ENCODE data around the gene SMARCE1. TPM values are rescaled to one million over a fixed set of nuclear protein-coding genes. Genes with fewer than 3 reads are reported as not detected.

Gene SMARCE1
- total RNA-seq, 1 donor from 2014 or later = 123 TPM

GRCh38 chr17:40666331-40666730, 18.7 kb upstream of the SMARCE1 start:
- H3K4me3 ChIP-seq (ENCODE audit: low read depth, low read length) = no peak overlapping the region
- TF ChIP-seq, protein P1, sequence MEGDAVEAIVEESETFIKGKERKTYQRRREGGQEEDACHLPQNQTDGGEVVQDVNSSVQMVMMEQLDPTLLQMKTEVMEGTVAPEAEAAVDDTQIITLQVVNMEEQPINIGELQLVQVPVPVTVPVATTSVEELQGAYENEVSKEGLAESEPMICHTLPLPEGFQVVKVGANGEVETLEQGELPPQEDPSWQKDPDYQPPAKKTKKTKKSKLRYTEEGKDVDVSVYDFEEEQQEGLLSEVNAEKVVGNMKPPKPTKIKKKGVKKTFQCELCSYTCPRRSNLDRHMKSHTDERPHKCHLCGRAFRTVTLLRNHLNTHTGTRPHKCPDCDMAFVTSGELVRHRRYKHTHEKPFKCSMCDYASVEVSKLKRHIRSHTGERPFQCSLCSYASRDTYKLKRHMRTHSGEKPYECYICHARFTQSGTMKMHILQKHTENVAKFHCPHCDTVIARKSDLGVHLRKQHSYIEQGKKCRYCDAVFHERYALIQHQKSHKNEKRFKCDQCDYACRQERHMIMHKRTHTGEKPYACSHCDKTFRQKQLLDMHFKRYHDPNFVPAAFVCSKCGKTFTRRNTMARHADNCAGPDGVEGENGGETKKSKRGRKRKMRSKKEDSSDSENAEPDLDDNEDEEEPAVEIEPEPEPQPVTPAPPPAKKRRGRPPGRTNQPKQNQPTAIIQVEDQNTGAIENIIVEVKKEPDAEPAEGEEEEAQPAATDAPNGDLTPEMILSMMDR (conservative IDR thresholded peaks at IDR 0.05; ENCODE audit: low read depth, low read length) = no peak
- no peak for DNase-seq (ENCODE audit: low read depth)

GRCh38 chr17:40664582-40665333, 17.1 kb upstream of the SMARCE1 start, which contains the start of gene KRT222:
TSS of gene KRT222 (minus strand) at chr17:40665177. CDS start at chr17:40665099, 78 bp downstream.
- DNase-seq (ENCODE audit: low read depth) = no peak

DNA sequence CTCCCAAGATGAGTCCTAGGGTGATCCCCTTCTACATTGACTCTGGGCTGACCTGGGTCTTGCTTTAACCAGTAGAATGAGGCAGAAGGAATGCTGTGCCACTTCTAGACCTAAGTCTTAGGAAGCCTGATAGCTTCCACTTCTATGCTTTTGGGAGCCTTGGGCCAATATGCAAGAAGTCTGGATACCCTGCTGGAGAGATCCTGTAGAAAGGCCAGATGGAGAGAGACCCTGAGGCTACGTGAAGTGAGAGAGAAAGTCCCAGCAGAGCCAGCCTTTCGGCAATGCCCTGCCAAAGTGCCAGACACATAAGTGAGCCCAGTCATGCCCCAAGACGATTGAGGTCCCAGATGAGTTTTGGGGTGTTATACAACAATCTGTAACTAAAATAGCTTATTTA, 15.6 kb upstream of the SMARCE1 start:
- H3K4me3 ChIP-seq (ENCODE audit: low read depth, low read length) = no peak overlapping the region
- TF ChIP-seq, protein P1 (conservative IDR thresholded peaks at IDR 0.05; ENCODE audit: low read depth, low read length) = no peak
- DNase-seq (ENCODE audit: low read depth) = no peak

More at GRCh38 chr17:40664582-40665333, 17.1 kb upstream of the SMARCE1 start, which contains the start of gene KRT222:
- TF ChIP-seq, protein P1 (conservative IDR thresholded peaks at IDR 0.05; ENCODE audit: low read depth, low read length) = no peak
- peak within 1 kb of the TSS; percentile 66 for H3K4me3 ChIP-seq (ENCODE audit: low read depth, low read length)

- H3K4me3 ChIP-seq (ENCODE audit: low read depth, low read length) = no peak overlapping the region
- no peak for DNase-seq (ENCODE audit: low read depth)
- TF ChIP-seq, protein P1 (conservative IDR thresholded peaks at IDR 0.05; ENCODE audit: low read depth, low read length) = no peak
Measured at GRCh38 chr17:40659911-40660310, 12.3 kb upstream of the SMARCE1 start.

- DNase-seq (ENCODE audit: low read depth) = no peak
- H3K4me3 ChIP-seq (ENCODE audit: low read depth, low read length) = no peak overlapping the region
- TF ChIP-seq, protein P1 (conservative IDR thresholded peaks at IDR 0.05; ENCODE audit: low read depth, low read length) = no peak
Measured at GRCh38 chr17:40658396-40658795, 10.8 kb upstream of the SMARCE1 start.

DNA sequence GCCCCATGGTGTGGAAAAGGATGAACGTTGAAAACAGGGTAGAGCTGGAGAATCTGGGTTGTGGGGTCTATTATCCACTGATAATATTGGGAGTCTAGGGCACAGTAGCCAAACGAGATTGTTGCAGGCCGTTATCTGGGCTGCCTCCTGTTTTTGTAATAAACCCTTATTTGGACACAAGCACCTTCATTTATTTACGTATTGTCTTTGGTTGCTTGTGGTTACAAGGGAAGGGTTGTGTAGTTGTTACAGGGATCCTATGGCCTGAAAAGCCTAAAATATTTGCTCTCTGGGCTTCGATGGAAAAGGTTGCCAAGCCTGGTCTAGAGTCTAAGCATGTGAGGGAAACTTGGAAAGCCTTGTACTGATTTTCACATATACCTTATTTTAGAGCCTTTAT, 4.3 kb upstream of the SMARCE1 start:
- DNase-seq (ENCODE audit: low read depth) = no peak
- TF ChIP-seq, protein P1 (conservative IDR thresholded peaks at IDR 0.05; ENCODE audit: low read depth, low read length) = no peak
- no peak overlapping the region for H3K4me3 ChIP-seq (ENCODE audit: low read depth, low read length)

All from epithelial cell of proximal tubule (primary cell).